WTC11 (cell line): ENCODE measurements around the gene BCORL1. TPM values are rescaled to one million over a fixed set of nuclear protein-coding genes. Genes with fewer than 3 reads are reported as not detected.

Experiments
- ATAC-seq: fragments of 200-7000 bp; cut with Tn5 transposase; 2 replicates; pipeline ENCODE4 v1.10.0; 2021; ENCODE audit warnings: mild to moderate bottlenecking, moderate library complexity
- CTCF ChIA-PET: fragments of 300-600 bp; sonication (Branson Sonifier 250); formaldehyde crosslinking; loops from one replicate; lab custom pipeline; 2021; ENCODE audit warnings: antibody characterized with exemption; lab: Charles Lee
- POLR2A ChIA-PET: fragments of 350-600 bp; sonication (Branson Sonifier 250); formaldehyde crosslinking; loops from one replicate; lab custom pipeline; 2021; ENCODE audit warnings: antibody characterized with exemption; lab: Charles Lee
- DNase-seq: peaks from one replicate; pipeline ENCODE4 v3.0.0; 2021; ENCODE audit warnings: low spot score
- H3K27ac Mint-ChIP-seq: 2 replicates; pipeline ENCODE4 v1.8.0; 2021; ENCODE audit warnings: mixed read lengths
- H3K27me3 Mint-ChIP-seq: 2 replicates; pipeline ENCODE4 v1.8.0; 2021; ENCODE audit warnings: low read depth, mild to moderate bottlenecking, moderate library complexity, mixed read lengths
- H3K36me3 Mint-ChIP-seq: 2 replicates; pipeline ENCODE4 v1.8.0; 2021; ENCODE audit warnings: mixed read lengths
- H3K4me1 Mint-ChIP-seq: 2 replicates; pipeline ENCODE4 v1.8.0; 2022; ENCODE audit warnings: mixed read lengths
- H3K4me3 Mint-ChIP-seq: 2 replicates; pipeline ENCODE4 v1.8.0; 2021; ENCODE audit warnings: mild to moderate bottlenecking, moderate library complexity, mixed read lengths
- H3K9me3 Mint-ChIP-seq: 2 replicates; pipeline ENCODE4 v1.8.0; 2021; ENCODE audit warnings: mixed read lengths
- ATF1 ChIP-seq: sonication (generic); formaldehyde crosslinking; IDR thresholded peaks from 2 replicates; pipeline ENCODE4 v1.8.1; 2023; ENCODE audit warnings: mild to moderate bottlenecking, moderate library complexity, missing genetic modification reagents
- CTCF ChIP-seq: fragments of 200-600 bp; IDR thresholded peaks from 2 replicates; pipeline ENCODE4 v1.8.0; 2022; ENCODE audit warnings: antibody characterized with exemption
- ESRRA ChIP-seq: sonication (generic); formaldehyde crosslinking; IDR thresholded peaks from 2 replicates; pipeline ENCODE4 v1.8.1; 2022; ENCODE audit warnings: mild to moderate bottlenecking, missing genetic modification reagents, borderline replicate concordance
- ETV6 ChIP-seq: sonication (generic); formaldehyde crosslinking; IDR thresholded peaks from 2 replicates; pipeline ENCODE4 v1.8.1; 2022; ENCODE audit warnings: mild to moderate bottlenecking, missing genetic modification reagents
- FOXP1 ChIP-seq: sonication (generic); formaldehyde crosslinking; IDR thresholded peaks from 2 replicates; pipeline ENCODE4 v1.8.0; 2022; ENCODE audit warnings: missing genetic modification reagents, mild to moderate bottlenecking, moderate library complexity, borderline replicate concordance
- HMGXB4 ChIP-seq: sonication (generic); formaldehyde crosslinking; IDR thresholded peaks from 2 replicates; pipeline ENCODE4 v1.8.1; 2023; ENCODE audit warnings: mild to moderate bottlenecking, moderate library complexity, missing genetic modification reagents
- KAT7 ChIP-seq: sonication (generic); formaldehyde crosslinking; IDR thresholded peaks from 2 replicates; pipeline ENCODE4 v1.8.1; 2023; ENCODE audit warnings: missing genetic modification reagents, mild to moderate bottlenecking, borderline replicate concordance
- MAX ChIP-seq: sonication (generic); formaldehyde crosslinking; IDR thresholded peaks from 2 replicates; pipeline ENCODE4 v1.8.0; 2022; ENCODE audit warnings: mild to moderate bottlenecking, missing genetic modification reagents
- NFATC4 ChIP-seq: fragments of 250-450 bp; sonication (Bioruptor Pico); IDR thresholded peaks from 2 replicates; pipeline ENCODE4 v1.9.0; 2021; ENCODE audit warnings: mild to moderate bottlenecking
- NR3C1 ChIP-seq: sonication (generic); formaldehyde crosslinking; conservative IDR thresholded peaks from 2 replicates; pipeline ENCODE4 v1.8.1; 2023; ENCODE audit warnings: low read depth, mild to moderate bottlenecking, missing genetic modification reagents
- SMAD3 ChIP-seq: sonication (generic); formaldehyde crosslinking; IDR thresholded peaks from 2 replicates; pipeline ENCODE4 v1.8.0; 2022; ENCODE audit warnings: missing genetic modification reagents, mild to moderate bottlenecking, borderline replicate concordance
- SP1 ChIP-seq: sonication (generic); formaldehyde crosslinking; conservative IDR thresholded peaks from 2 replicates; pipeline ENCODE4 v1.8.1; 2022; ENCODE audit warnings: missing genetic modification reagents
- TEAD1 ChIP-seq: sonication (generic); formaldehyde crosslinking; IDR thresholded peaks from 2 replicates; pipeline ENCODE4 v1.8.0; 2022; ENCODE audit warnings: mild to moderate bottlenecking, missing genetic modification reagents
- ZBTB21 ChIP-seq: sonication (generic); formaldehyde crosslinking; IDR thresholded peaks from 2 replicates; pipeline ENCODE4 v1.8.1; 2023; ENCODE audit warnings: mild to moderate bottlenecking, missing genetic modification reagents, borderline replicate concordance
- ZNF121 ChIP-seq: sonication (generic); formaldehyde crosslinking; IDR thresholded peaks from 2 replicates; pipeline ENCODE4 v1.8.0; 2023; ENCODE audit warnings: missing genetic modification reagents
- ZNF138 ChIP-seq: sonication (generic); formaldehyde crosslinking; conservative IDR thresholded peaks from 2 replicates; pipeline ENCODE4 v1.8.1; 2022; ENCODE audit warnings: mild to moderate bottlenecking, moderate library complexity, missing genetic modification reagents
- ZNF232 ChIP-seq: sonication (generic); formaldehyde crosslinking; IDR thresholded peaks from 2 replicates; pipeline ENCODE4 v1.8.0; 2022; ENCODE audit warnings: mild to moderate bottlenecking, missing genetic modification reagents
- ZNF317 ChIP-seq: sonication (generic); formaldehyde crosslinking; IDR thresholded peaks from 2 replicates; pipeline ENCODE4 v1.8.1; 2023; ENCODE audit warnings: low read depth, mild to moderate bottlenecking, moderate library complexity, missing genetic modification reagents, borderline replicate concordance
- total RNA-seq: library from RNA; stranded (reverse); gene quantifications from 3 replicates; pipeline ENCODE4 v1.2.3, GENCODE V29; 2021
- TF ChIP-seq, protein P1 (sequence below): fragments of 250-450 bp; sonication (Bioruptor Pico); IDR thresholded peaks from 2 replicates; pipeline ENCODE4 v1.9.0; 2021; ENCODE audit warnings: moderate library complexity, mild to moderate bottlenecking, inconsistent platforms, borderline replicate concordance
- TF ChIP-seq, protein P2 (sequence below): sonication (generic); formaldehyde crosslinking; IDR thresholded peaks from 2 replicates; pipeline ENCODE4 v1.8.1; 2023; ENCODE audit warnings: mild to moderate bottlenecking, missing genetic modification reagents, borderline replicate concordance
- TF ChIP-seq, protein P3 (sequence below): fragments of 250-450 bp; sonication (Bioruptor Pico); IDR thresholded peaks from 2 replicates; pipeline ENCODE4 v1.9.0; 2021; ENCODE audit warnings: mild to moderate bottlenecking, borderline replicate concordance
- TF ChIP-seq, protein P4 (sequence below): sonication (generic); formaldehyde crosslinking; IDR thresholded peaks from 2 replicates; pipeline ENCODE4 v1.8.1; 2022; ENCODE audit warnings: low read depth, mild to moderate bottlenecking, moderate library complexity, missing genetic modification reagents, borderline replicate concordance

The BCORL1 gene
- total RNA-seq, 1 experiment from 2014 or later = 12.0 TPM

GRCh38 chrX:129957241-129958082, 25.0 kb upstream of the BCORL1 start:
- ChIA-PET CTCF (interaction anchor here (0.9 to 3.2 kb wide), 6 partner anchors 22 to 103 kb away, joined by 3 to 11 read pairs (median 5); no protein-coding TSS in a partner anchor), POLR2A (interaction anchor here (0.8 to 1.7 kb wide), 2 partner anchors 26 kb away, joined by 5 to 13 read pairs; no protein-coding TSS in a partner anchor)
- Mint-ChIP-seq H3K36me3 (no peaks in the 10 kb centered on the region), H3K27ac (no peak overlapping the region), H3K9me3 (no peaks in the 10 kb centered on the region), H3K4me1 (peaks cover 45% of the 10 kb centered on the region), H3K27me3 (peaks cover 93% of the 10 kb centered on the region), H3K4me3 (peak overlapping the region; percentile 66)
- DNase-seq (peak; percentile 64), ATAC-seq (peak; percentile 50)
- TF ChIP-seq, protein P1, sequence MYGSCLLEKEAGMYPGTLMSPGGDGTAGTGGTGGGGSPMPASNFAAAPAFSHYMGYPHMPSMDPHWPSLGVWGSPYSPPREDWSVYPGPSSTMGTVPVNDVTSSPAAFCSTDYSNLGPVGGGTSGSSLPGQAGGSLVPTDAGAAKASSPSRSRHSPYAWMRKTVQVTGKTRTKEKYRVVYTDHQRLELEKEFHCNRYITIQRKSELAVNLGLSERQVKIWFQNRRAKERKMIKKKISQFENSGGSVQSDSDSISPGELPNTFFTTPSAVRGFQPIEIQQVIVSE = no peak
- TF ChIP-seq ZNF138 (CRISPR knock-in tag) = no peak
- no peak for TF ChIP-seq ESRRA (CRISPR knock-in tag)
- no peak for TF ChIP-seq CTCF
- peak; percentile 31; the same call in 1 of the 2 replicates for TF ChIP-seq HMGXB4 (CRISPR knock-in tag)
- TF ChIP-seq, protein P2, sequence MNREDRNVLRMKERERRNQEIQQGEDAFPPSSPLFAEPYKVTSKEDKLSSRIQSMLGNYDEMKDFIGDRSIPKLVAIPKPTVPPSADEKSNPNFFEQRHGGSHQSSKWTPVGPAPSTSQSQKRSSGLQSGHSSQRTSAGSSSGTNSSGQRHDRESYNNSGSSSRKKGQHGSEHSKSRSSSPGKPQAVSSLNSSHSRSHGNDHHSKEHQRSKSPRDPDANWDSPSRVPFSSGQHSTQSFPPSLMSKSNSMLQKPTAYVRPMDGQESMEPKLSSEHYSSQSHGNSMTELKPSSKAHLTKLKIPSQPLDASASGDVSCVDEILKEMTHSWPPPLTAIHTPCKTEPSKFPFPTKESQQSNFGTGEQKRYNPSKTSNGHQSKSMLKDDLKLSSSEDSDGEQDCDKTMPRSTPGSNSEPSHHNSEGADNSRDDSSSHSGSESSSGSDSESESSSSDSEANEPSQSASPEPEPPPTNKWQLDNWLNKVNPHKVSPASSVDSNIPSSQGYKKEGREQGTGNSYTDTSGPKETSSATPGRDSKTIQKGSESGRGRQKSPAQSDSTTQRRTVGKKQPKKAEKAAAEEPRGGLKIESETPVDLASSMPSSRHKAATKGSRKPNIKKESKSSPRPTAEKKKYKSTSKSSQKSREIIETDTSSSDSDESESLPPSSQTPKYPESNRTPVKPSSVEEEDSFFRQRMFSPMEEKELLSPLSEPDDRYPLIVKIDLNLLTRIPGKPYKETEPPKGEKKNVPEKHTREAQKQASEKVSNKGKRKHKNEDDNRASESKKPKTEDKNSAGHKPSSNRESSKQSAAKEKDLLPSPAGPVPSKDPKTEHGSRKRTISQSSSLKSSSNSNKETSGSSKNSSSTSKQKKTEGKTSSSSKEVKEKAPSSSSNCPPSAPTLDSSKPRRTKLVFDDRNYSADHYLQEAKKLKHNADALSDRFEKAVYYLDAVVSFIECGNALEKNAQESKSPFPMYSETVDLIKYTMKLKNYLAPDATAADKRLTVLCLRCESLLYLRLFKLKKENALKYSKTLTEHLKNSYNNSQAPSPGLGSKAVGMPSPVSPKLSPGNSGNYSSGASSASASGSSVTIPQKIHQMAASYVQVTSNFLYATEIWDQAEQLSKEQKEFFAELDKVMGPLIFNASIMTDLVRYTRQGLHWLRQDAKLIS (CRISPR knock-in tag) = no peak
- TF ChIP-seq, protein P3, sequence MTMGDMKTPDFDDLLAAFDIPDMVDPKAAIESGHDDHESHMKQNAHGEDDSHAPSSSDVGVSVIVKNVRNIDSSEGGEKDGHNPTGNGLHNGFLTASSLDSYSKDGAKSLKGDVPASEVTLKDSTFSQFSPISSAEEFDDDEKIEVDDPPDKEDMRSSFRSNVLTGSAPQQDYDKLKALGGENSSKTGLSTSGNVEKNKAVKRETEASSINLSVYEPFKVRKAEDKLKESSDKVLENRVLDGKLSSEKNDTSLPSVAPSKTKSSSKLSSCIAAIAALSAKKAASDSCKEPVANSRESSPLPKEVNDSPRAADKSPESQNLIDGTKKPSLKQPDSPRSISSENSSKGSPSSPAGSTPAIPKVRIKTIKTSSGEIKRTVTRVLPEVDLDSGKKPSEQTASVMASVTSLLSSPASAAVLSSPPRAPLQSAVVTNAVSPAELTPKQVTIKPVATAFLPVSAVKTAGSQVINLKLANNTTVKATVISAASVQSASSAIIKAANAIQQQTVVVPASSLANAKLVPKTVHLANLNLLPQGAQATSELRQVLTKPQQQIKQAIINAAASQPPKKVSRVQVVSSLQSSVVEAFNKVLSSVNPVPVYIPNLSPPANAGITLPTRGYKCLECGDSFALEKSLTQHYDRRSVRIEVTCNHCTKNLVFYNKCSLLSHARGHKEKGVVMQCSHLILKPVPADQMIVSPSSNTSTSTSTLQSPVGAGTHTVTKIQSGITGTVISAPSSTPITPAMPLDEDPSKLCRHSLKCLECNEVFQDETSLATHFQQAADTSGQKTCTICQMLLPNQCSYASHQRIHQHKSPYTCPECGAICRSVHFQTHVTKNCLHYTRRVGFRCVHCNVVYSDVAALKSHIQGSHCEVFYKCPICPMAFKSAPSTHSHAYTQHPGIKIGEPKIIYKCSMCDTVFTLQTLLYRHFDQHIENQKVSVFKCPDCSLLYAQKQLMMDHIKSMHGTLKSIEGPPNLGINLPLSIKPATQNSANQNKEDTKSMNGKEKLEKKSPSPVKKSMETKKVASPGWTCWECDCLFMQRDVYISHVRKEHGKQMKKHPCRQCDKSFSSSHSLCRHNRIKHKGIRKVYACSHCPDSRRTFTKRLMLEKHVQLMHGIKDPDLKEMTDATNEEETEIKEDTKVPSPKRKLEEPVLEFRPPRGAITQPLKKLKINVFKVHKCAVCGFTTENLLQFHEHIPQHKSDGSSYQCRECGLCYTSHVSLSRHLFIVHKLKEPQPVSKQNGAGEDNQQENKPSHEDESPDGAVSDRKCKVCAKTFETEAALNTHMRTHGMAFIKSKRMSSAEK (CRISPR knock-in tag) = no peak
- no peak for TF ChIP-seq NFATC4 (CRISPR knock-in tag)
- TF ChIP-seq KAT7 = peak; percentile 55; the same call in 1 of the 2 replicates
- TF ChIP-seq ZNF317 (CRISPR knock-in tag) = no peak
- no peak for TF ChIP-seq SP1
- TF ChIP-seq ZNF121 (CRISPR knock-in tag) = 0 out of 2 replicates have a peak, but pooled peaks have one; percentile 10
- no peak for TF ChIP-seq SMAD3 (CRISPR knock-in tag)
- peak; percentile 14 for TF ChIP-seq TEAD1 (CRISPR knock-in tag)
- no peak for TF ChIP-seq ZBTB21
- TF ChIP-seq, protein P4, sequence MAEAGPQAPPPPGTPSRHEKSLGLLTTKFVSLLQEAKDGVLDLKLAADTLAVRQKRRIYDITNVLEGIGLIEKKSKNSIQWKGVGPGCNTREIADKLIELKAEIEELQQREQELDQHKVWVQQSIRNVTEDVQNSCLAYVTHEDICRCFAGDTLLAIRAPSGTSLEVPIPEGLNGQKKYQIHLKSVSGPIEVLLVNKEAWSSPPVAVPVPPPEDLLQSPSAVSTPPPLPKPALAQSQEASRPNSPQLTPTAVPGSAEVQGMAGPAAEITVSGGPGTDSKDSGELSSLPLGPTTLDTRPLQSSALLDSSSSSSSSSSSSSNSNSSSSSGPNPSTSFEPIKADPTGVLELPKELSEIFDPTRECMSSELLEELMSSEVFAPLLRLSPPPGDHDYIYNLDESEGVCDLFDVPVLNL (CRISPR knock-in tag) = no peak
- TF ChIP-seq FOXP1 (CRISPR knock-in tag) = no peak
- TF ChIP-seq ATF1 (CRISPR knock-in tag) = no peak
- no peak for TF ChIP-seq ETV6
- TF ChIP-seq ZNF232 (CRISPR knock-in tag) = no peak
- no peak for TF ChIP-seq NR3C1 (CRISPR knock-in tag)
- peak; percentile 47; the same call in 1 of the 2 replicates for TF ChIP-seq MAX
